Ureter (tissue), 1 donor: ENCODE measurements around the gene GMPR2. TPM values are rescaled to one million over a fixed set of nuclear protein-coding genes. Genes with fewer than 3 reads are reported as not detected.

Experiments
- DNase-seq: peaks from one replicate; pipeline ENCODE4 v3.0.0-alpha.2; 2020; ENCODE audit warnings: low spot score
- total RNA-seq: library from RNA; stranded (reverse); gene quantifications from one replicate; pipeline ENCODE4 v1.2.4, GENCODE V29; 2023
- donor health status: DM: yes; HTN: yes; CAD: no.

The GMPR2 gene
- total RNA-seq, 1 donor from 2014 or later, result 78.7 TPM

GRCh38 chr14:24286996-24287395, 54.3 kb downstream of the GMPR2 start:
- DNase-seq, result no peak

Other genes starting within 250 kb of the GMPR2 start
- gene DHRS4L2, start 244.0 kb upstream of the GMPR2 start, total RNA-seq, result 30.3 TPM
- 1.3 TPM for gene CARMIL3, start 180.9 kb upstream of the GMPR2 start, total RNA-seq
- gene CPNE6, start 161.4 kb upstream of the GMPR2 start, total RNA-seq, result 1.5 TPM
- 116 TPM for gene PCK2, start 138.6 kb upstream of the GMPR2 start, total RNA-seq
- 65.7 TPM for gene DCAF11, start 118.2 kb upstream of the GMPR2 start, total RNA-seq
- 3.9 TPM for gene NRL, start 118.0 kb upstream of the GMPR2 start, total RNA-seq
- 0.55 TPM for gene FITM1, start 102.3 kb upstream of the GMPR2 start, total RNA-seq
- 227 TPM for gene PSME1, start 96.7 kb upstream of the GMPR2 start, total RNA-seq
- gene EMC9, start 91.3 kb upstream of the GMPR2 start, total RNA-seq, result 25.7 TPM
- 213 TPM for gene PSME2, start 86.3 kb upstream of the GMPR2 start, total RNA-seq
- gene RNF31, start 85.4 kb upstream of the GMPR2 start, total RNA-seq, result 86.6 TPM
- gene IRF9, start 71.7 kb upstream of the GMPR2 start, total RNA-seq, result 101 TPM
- gene REC8, start 60.8 kb upstream of the GMPR2 start, total RNA-seq, result 12.6 TPM
- gene IPO4, start 44.1 kb upstream of the GMPR2 start, total RNA-seq, result 69.1 TPM
- 42.9 TPM for gene TM9SF1, start 37.5 kb upstream of the GMPR2 start, total RNA-seq
- 2.1 TPM for gene TSSK4, start 27.2 kb upstream of the GMPR2 start, total RNA-seq
- gene CHMP4A, start 19.4 kb upstream of the GMPR2 start, total RNA-seq, result 58.6 TPM
- 17.0 TPM for gene MDP1, start 16.9 kb upstream of the GMPR2 start, total RNA-seq
- gene NEDD8, start 562 bp upstream of the GMPR2 start, total RNA-seq, result 159 TPM
- 82.5 TPM for gene TINF2, start 9.7 kb downstream of the GMPR2 start, total RNA-seq
- 7.7 TPM for gene TGM1, start 30.2 kb downstream of the GMPR2 start, total RNA-seq
- 36.1 TPM for gene RABGGTA, start 38.7 kb downstream of the GMPR2 start, total RNA-seq
- 28.7 TPM for gene DHRS1, start 66.9 kb downstream of the GMPR2 start, total RNA-seq
- gene NOP9, start 66.9 kb downstream of the GMPR2 start, total RNA-seq, result 36.5 TPM
- 11.1 TPM for gene CIDEB, start 75.0 kb downstream of the GMPR2 start, total RNA-seq
- gene LTB4R2, start 77.2 kb downstream of the GMPR2 start, total RNA-seq, result 8.2 TPM
- 9.6 TPM for gene LTB4R, start 78.6 kb downstream of the GMPR2 start, total RNA-seq
- 61.7 TPM for gene ADCY4, start 102.1 kb downstream of the GMPR2 start, total RNA-seq
- 22.4 TPM for gene RIPK3, start 107.1 kb downstream of the GMPR2 start, total RNA-seq
- gene NFATC4, start 135.3 kb downstream of the GMPR2 start, total RNA-seq, result 67.2 TPM
- gene NYNRIN, start 166.1 kb downstream of the GMPR2 start, total RNA-seq, result 32.7 TPM
- 2.2 TPM for gene CBLN3, start 196.7 kb downstream of the GMPR2 start, total RNA-seq
- gene KHNYN, start 197.0 kb downstream of the GMPR2 start, total RNA-seq, result 72.9 TPM
- gene SDR39U1, start 209.8 kb downstream of the GMPR2 start, total RNA-seq, result 73.5 TPM